ENCODE measurements around the gene MARCHF9.

The MARCHF9 gene

DNA sequence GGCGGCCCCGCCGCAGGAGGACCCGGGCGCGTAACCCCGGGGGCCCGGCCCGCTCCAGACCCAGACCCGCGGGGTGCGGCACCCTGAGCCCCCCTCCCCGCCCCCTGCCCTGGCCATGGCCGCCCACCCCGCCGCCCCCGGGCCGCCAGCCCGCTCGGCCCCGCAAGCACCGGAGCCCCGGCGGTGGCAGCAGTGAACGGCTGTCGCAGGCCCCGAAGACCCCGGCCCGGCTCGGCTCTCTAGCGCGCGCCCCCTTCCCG lies 221 bp downstream of the MARCHF9 start:
- peak overlapping the region; percentile 56 for H3K4me3 ChIP-seq (ENCODE audit: low read depth, low read length)
- CTCF ChIA-PET: no interaction called here
- DNase-seq (ENCODE audit: low read depth, low spot score): no peak
- POLR2A ChIA-PET: no interaction called here
- TF ChIP-seq, protein P1, sequence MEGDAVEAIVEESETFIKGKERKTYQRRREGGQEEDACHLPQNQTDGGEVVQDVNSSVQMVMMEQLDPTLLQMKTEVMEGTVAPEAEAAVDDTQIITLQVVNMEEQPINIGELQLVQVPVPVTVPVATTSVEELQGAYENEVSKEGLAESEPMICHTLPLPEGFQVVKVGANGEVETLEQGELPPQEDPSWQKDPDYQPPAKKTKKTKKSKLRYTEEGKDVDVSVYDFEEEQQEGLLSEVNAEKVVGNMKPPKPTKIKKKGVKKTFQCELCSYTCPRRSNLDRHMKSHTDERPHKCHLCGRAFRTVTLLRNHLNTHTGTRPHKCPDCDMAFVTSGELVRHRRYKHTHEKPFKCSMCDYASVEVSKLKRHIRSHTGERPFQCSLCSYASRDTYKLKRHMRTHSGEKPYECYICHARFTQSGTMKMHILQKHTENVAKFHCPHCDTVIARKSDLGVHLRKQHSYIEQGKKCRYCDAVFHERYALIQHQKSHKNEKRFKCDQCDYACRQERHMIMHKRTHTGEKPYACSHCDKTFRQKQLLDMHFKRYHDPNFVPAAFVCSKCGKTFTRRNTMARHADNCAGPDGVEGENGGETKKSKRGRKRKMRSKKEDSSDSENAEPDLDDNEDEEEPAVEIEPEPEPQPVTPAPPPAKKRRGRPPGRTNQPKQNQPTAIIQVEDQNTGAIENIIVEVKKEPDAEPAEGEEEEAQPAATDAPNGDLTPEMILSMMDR (IDR thresholded peaks at IDR 0.05; ENCODE audit: insufficient read depth, low read length, missing control alignments): no peak

DNA sequence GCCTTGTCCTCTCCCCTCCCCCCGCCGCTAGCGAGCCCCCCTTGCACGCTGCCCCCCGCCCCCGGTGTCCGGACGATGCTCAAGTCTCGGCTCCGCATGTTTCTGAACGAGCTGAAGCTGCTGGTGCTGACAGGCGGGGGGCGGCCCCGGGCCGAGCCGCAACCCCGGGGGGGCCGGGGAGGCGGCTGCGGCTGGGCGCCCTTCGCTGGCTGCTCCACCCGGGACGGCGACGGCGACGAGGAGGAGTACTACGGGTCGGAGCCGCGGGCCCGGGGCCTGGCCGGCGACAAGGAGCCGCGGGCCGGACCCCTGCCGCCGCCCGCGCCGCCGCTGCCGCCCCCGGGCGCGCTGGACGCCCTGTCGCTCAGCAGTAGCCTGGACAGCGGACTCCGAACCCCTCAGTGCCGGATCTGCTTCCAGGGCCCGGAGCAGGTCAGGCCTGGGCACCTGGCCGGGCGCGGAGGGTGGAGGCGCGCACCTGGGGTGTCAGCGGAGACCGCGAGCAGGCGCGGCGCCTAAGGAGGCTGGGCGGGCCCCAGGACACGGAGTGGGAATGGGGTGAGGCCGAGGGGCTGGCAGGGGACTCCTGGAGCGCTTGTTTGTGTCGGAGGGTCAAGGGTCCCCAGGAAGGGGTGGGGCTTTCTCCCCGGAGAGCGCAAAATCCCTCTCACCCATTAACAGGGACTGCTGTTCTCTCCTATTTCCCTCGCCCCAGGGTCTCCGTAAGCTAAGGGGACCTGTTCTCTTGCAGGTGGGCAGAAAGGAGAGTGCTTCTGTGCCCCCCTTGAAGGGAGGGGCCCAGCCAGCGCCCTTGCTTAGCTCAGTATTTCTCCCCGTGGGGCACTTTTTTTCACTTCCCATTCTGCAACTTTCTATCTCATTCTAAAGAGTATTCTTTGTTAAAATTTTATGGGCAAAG lies 810 bp downstream of the MARCHF9 start:
- TF ChIP-seq, protein P1 (IDR thresholded peaks at IDR 0.05; ENCODE audit: insufficient read depth, low read length, missing control alignments): no peak
- CTCF ChIA-PET: interaction anchor here (0.8 to 2.3 kb wide), 22 partner anchors 7 to 185 kb away, joined by 3 to 44 read pairs (median 4); partner anchors contain the start of genes ATP23, CYP27B1, EEF1AKMT3 and METTL1
- POLR2A ChIA-PET: no interaction called here

DNA sequence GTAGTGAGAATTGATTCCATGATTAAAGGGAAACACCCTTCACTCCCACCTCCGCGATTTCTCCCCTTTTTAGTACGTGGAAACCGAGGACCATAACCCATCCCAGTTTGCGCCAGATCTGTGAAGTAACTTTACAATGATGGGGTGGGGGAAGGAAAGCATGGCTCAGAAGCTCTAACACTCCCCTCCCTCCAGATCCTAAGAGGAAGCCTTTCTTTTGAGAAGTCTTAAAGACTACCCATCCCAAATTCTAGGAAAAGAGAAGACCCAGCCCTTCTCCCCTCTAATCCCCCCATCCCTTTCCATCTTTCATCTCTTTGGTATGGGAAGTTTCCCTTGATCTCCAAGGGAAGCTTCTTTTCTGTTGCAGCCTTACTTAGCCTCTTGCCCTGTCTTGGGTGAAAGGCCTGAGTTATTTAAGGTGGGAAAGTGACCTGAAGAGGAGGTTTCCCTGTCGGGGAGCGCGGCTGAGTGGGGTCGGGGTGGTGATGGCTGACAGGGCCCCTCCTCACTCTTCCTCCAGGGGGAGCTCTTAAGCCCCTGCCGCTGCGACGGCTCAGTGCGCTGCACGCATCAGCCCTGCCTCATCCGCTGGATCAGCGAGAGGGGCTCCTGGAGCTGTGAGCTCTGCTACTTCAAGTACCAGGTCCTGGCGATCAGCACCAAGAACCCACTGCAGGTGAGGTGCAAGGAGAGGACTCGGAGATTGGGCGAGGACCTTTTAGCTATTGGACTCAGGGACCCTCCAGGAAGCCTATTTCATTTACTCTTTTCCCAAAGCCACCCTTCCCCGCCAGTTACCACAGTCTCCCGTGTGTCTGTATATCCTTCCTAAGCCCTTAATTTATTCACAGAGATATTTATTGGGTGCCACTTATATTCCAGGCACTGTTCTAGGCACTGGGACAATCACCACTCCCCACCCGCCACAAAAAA lies 1.8 kb downstream of the MARCHF9 start:
- TF ChIP-seq, protein P1 (IDR thresholded peaks at IDR 0.05; ENCODE audit: insufficient read depth, low read length, missing control alignments): peak; percentile 83
- ChIA-PET POLR2A (no interaction called here), CTCF (interaction anchor here (0.6 to 2.3 kb wide), 28 partner anchors 8 to 298 kb away, joined by 3 to 44 read pairs (median 4); partner anchors contain the start of genes ATP23, CYP27B1, EEF1AKMT3 and METTL1)
- H3K4me3 ChIP-seq (ENCODE audit: low read depth, low read length): peak overlapping the region; percentile 56; the same call in 1 of the 2 replicates
- no peak for DNase-seq (ENCODE audit: low read depth, low spot score)

More for the DNA sequence above, 810 bp downstream of the MARCHF9 start:
- H3K4me3 ChIP-seq (ENCODE audit: low read depth, low read length): peak overlapping the region; percentile 56
- no peak for DNase-seq (ENCODE audit: low read depth, low spot score)

DNA sequence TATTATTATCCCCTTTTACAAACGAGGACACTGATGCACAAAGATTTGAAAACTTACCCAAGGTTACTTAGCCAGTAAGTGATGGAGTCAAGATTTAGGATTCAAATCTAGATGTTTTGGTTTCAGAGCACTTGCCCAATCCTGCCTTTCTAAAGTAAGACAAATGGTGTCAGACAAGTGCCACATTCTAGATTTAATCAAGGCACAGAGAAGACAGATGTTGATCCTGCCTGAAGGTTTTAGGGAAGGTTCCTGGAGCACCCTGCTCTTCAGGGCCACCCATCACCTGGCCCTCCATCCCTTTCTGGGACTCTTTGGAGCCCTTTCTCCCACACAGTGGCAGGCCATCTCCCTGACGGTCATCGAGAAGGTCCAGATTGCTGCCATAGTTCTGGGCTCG lies 2.9 kb downstream of the MARCHF9 start:
- TF ChIP-seq, protein P1 (IDR thresholded peaks at IDR 0.05; ENCODE audit: insufficient read depth, low read length, missing control alignments): no peak
- CTCF ChIA-PET: interaction anchor here (1.4 to 2.3 kb wide), 4 partner anchors 12 to 45 kb away, joined by 4 to 11 read pairs (median 6); partner anchors contain the start of genes EEF1AKMT3 and METTL1
- H3K4me3 ChIP-seq (ENCODE audit: low read depth, low read length): no peak overlapping the region
- POLR2A ChIA-PET: no interaction called here
- DNase-seq (ENCODE audit: low read depth, low spot score): no peak

DNA sequence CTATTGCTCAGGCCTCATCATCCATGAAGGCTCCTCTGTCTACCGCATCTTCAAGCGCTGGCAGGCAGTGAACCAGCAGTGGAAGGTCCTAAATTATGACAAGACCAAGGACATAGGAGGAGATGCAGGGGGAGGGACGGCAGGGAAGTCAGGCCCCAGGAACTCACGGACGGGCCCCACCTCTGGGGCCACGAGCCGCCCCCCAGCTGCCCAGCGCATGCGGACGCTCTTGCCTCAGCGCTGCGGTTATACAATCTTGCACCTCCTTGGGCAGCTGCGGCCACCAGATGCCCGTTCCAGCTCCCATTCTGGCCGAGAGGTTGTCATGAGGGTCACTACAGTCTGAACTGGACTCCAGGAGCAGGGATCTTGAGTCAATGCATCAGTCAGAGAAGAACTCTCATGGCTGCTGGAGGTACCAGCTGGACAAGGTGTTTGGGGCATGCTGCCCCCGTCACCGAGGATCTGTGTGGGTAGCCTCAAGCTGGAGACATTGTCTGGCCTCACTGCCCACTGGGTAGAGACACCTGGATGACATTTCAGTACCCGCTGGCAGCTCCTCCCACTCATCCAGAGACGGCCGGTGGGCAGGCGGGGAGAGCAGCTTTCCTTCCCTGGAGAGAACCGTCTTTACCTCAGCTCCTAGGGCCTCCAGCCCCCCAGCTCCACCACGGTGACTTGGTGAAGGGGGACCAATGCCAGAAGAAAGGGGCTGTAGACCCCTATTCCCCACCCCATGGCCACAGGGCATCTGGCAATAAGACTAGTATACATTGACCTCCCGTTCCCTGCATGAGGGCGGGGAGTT lies 3.9 kb downstream of the MARCHF9 start:
- ChIA-PET CTCF (interaction anchor here (0.6 to 1.9 kb wide), 7 partner anchors 8 to 147 kb away, joined by 3 to 10 read pairs (median 5); partner anchors contain the start of gene CYP27B1), POLR2A (no interaction called here)
- TF ChIP-seq, protein P1 (IDR thresholded peaks at IDR 0.05; ENCODE audit: insufficient read depth, low read length, missing control alignments): no peak
- no peak for DNase-seq (ENCODE audit: low read depth, low spot score)
- H3K4me3 ChIP-seq (ENCODE audit: low read depth, low read length): no peak overlapping the region
